ENCODE data around the gene FGFR3.

DNA sequence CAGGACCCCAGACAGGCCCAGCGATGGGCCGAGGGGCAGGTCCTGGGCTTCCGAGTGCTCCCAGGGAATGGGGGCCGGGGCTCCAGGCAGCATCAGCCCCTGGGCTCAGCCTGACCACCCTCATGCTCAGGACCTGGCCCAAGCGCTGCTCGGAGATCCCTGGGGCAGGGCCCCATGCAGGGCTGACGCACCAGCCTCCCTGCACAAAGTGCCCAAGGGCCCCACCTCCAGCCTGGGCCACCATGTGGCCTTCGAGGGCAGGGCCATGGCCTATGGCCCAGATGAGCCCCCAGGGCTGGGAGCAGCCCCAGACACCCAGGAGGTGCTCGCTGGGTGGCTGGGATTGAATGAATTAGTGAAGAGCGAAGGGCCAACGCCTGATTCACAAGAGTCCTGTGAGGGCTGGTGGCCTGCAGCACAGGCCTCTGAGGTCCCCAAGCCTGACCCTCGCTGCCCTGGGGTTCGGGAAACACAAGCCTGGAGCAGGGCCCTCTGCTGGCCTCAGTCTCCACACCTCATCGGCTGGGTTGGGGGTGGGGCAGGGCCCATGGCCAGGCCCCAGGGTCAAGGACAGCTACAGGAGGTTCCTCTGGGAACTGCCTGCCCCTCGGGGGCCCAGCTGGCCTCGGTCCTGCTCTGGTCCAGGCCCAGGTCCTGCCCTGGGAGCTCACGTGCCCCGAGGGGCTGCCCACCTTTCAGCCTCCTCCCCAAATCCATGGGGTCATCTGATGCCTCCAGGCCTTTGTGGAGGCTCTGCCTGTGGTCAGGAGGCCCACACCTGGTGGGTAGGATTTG lies 13.3 kb upstream of the FGFR3 start:
- TF ChIP-seq, protein P1, sequence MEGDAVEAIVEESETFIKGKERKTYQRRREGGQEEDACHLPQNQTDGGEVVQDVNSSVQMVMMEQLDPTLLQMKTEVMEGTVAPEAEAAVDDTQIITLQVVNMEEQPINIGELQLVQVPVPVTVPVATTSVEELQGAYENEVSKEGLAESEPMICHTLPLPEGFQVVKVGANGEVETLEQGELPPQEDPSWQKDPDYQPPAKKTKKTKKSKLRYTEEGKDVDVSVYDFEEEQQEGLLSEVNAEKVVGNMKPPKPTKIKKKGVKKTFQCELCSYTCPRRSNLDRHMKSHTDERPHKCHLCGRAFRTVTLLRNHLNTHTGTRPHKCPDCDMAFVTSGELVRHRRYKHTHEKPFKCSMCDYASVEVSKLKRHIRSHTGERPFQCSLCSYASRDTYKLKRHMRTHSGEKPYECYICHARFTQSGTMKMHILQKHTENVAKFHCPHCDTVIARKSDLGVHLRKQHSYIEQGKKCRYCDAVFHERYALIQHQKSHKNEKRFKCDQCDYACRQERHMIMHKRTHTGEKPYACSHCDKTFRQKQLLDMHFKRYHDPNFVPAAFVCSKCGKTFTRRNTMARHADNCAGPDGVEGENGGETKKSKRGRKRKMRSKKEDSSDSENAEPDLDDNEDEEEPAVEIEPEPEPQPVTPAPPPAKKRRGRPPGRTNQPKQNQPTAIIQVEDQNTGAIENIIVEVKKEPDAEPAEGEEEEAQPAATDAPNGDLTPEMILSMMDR (IDR thresholded peaks at IDR 0.05): no peak
- TF ChIP-seq POLR2A (IDR thresholded peaks at IDR 0.05): no peak

Measured in Peyer's patch (tissue), 4 donors.